Left renal cortex interstitium (tissue), 4 donors: ENCODE measurements around the gene PLCB2. TPM values are rescaled to one million over a fixed set of nuclear protein-coding genes. Genes with fewer than 3 reads are reported as not detected.

ENCODE experiments used
- DNase-seq, 4 donors: peaks; one replicate each; pipeline ENCODE4 v3.0.0-alpha.2; 2013; ENCODE audit warnings: low read depth in 4 of 4, low spot score in 2 of 4, missing footprints in 1 of 4
- polyA plus RNA-seq, 4 donors: library from polyadenylated mRNA; unstranded; fragments of 120-200 nt; gene quantifications; one replicate each; pipeline ENCODE4 v1.2.1, GENCODE V29; 2013; ENCODE audit not compliant: insufficient read length in 4 of 4

PLCB2 gene
- polyA plus RNA-seq, 4 donors: 6.3 to 13.2 (median 11.7) TPM

- no peak for DNase-seq
These were observed 19.8 kb downstream of the PLCB2 start for GRCh38 chr15:40287968-40288367.

- no peak for DNase-seq
These were observed 20.2 kb downstream of the PLCB2 start for GRCh38 chr15:40287505-40287904.

GRCh38 chr15:40286794-40287193, 20.9 kb downstream of the PLCB2 start:
- DNase-seq: no peak

GRCh38 chr15:40286061-40286532, 21.6 kb downstream of the PLCB2 start:
- no peak for DNase-seq

GRCh38 chr15:40285554-40286011, 22.2 kb downstream of the PLCB2 start:
- DNase-seq: no peak

GRCh38 chr15:40285151-40285550, 22.6 kb downstream of the PLCB2 start:
- DNase-seq: no peak

GRCh38 chr15:40283615-40284300, 24.0 kb downstream of the PLCB2 start:
- no peak for DNase-seq

- DNase-seq: no peak
These were observed 24.7 kb downstream of the PLCB2 start, which contains the start of gene ANKRD63 for GRCh38 chr15:40282869-40283614. ANKRD63 (minus strand) TSS chr15:40283064; CDS start chr15:40282586, 478 bp downstream.

GRCh38 chr15:40282147-40282868, 25.4 kb downstream of the PLCB2 start:
- no peak for DNase-seq

- DNase-seq: no peak
These were observed 26.0 kb downstream of the PLCB2 start for GRCh38 chr15:40281801-40282146.

GRCh38 chr15:40281057-40281800, 26.5 kb downstream of the PLCB2 start:
- no peak for DNase-seq

- DNase-seq: no peak
These were observed 27.3 kb downstream of the PLCB2 start for GRCh38 chr15:40280260-40281056.

GRCh38 chr15:40279437-40280141, 28.1 kb downstream of the PLCB2 start:
- peak in 1 of 4 donors; percentile 50 for DNase-seq

GRCh38 chr15:40278026-40278425, 29.7 kb downstream of the PLCB2 start:
- DNase-seq: no peak

GRCh38 chr15:40277471-40277870, 30.3 kb downstream of the PLCB2 start:
- no peak for DNase-seq

GRCh38 chr15:40276927-40277326, 30.8 kb downstream of the PLCB2 start:
- DNase-seq: no peak

- DNase-seq: no peak
These were observed 31.8 kb downstream of the PLCB2 start for GRCh38 chr15:40275954-40276353.

GRCh38 chr15:40275523-40275922, 32.2 kb downstream of the PLCB2 start:
- no peak for DNase-seq
